Measurements from ENCODE around the gene ALB. TPM values are rescaled to one million over a fixed set of nuclear protein-coding genes. Genes with fewer than 3 reads are reported as not detected.

ALB gene
- polyA plus RNA-seq, 1 donor from 2014 or later: not detected

- Mint-ChIP-seq H3K36me3 (peaks cover 5% of the 10 kb centered on the region), H3K27me3 (peaks cover 1% of the 10 kb centered on the region), H3K9me3 (peaks cover 4 to 5% (median 5%) of the 10 kb centered on the region in 3 donors), H3K27ac (no peak overlapping the region), H3K4me3 (no peak overlapping the region), H3K4me1 (no peaks in the 10 kb centered on the region)
Measured at GRCh38 chr4:73468170-73468569, 64.1 kb downstream of the ALB start.

GRCh38 chr4:73470728-73471127 is 66.6 kb downstream of the ALB start:
- Mint-ChIP-seq H3K4me1 (no peaks in the 10 kb centered on the region), H3K27me3 (peaks cover 4% of the 10 kb centered on the region), H3K27ac (no peak overlapping the region), H3K36me3 (peaks cover 5% of the 10 kb centered on the region), H3K4me3 (no peak overlapping the region), H3K9me3 (peaks cover 10 to 18% (median 12%) of the 10 kb centered on the region in 3 donors)

Other genes starting within 250 kb of the ALB start
- gene ANKRD17, start 145.5 kb upstream of the ALB start, polyA plus RNA-seq: 9.6 TPM
- not detected for gene AFP, start 31.9 kb downstream of the ALB start, polyA plus RNA-seq
- gene AFM, start 77.5 kb downstream of the ALB start, polyA plus RNA-seq: not detected
- 10.8 TPM for gene RASSF6, start 216.1 kb downstream of the ALB start, polyA plus RNA-seq